HG02943 (cell line): ENCODE measurements around the gene LRP3.
"Not testable (repeated sequence)": the region's sequence is repeated elsewhere in the genome, so short reads cannot be mapped to it uniquely, and the experiment has no call there.

Experiments
- ATAC-seq: cut with Tn5 transposase; IDR thresholded peaks from one replicate; pipeline ENCODE4 v1.9.1; 2021; ENCODE audit warnings: mild to moderate bottlenecking, low read depth, moderate library complexity; ENCODE audit not compliant: unreplicated experiment

The LRP3 gene

DNA sequence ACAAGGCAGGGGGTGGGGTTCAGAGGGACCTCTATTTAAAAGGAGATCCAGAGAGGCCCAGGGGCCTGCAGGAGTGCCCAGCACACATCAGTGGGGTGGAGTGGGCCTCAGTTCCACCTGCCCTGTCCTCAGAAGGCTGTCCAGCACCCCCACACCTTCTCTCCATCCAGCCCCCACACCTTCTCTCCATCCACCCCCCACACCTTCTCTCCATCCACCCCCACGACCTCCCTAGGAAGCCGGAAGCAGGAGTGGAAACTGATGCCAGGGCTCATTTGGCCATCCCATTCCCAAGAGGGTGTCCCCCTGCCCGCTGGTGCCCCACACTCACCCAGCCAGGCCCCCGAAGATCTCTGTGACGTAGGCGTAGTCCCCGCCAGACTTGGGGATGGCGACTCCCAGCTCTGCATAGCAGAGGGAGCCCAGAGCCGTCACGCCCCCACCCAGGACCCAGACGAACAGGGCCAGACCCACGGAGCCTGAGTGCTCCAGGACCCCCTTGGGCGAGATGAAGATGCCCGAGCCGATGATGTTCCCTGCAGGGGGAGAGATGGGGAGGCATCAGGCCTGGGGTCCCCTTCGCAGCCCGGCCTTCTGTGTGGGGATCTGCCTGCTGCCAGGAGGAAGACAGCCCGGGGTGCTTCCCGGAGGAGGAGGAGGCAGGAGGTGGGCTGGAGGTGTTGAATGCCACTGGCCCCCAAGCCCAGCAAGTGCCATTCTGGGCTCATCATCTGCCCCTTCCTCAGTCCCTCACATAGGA lies 21.5 kb downstream of the LRP3 start:
- ATAC-seq: no peak

DNA sequence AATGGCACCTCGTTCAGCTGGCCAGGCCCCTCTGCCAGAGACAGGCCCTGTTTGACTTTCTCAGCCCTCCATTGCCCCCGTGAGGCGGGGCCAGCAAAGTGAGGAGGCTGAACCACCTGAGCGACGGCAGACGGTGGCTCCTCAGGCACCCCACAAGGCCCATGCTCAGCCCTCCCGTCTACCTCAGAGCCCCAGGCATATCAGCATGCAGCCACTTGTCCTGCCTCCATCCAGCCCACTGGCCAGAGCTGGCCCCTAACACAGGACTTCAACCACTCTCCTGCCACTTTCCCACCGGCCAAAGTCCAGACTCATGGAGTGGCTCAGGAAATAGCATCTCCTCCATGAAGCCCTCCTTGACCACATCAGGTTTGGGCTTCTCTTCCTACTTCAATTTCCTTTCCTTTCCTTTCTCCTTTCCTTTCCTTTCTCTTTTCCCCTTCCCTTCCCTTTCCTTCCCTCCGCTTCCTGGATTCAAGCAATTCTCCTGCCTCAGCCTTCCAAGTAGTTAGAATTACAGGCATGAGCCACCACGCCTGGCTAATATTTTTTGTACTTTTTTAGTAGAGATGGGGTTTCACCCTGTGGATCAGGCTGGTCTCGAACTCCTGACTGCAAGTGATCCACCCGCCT lies 22.2 kb downstream of the LRP3 start:
- ATAC-seq: no peak

DNA sequence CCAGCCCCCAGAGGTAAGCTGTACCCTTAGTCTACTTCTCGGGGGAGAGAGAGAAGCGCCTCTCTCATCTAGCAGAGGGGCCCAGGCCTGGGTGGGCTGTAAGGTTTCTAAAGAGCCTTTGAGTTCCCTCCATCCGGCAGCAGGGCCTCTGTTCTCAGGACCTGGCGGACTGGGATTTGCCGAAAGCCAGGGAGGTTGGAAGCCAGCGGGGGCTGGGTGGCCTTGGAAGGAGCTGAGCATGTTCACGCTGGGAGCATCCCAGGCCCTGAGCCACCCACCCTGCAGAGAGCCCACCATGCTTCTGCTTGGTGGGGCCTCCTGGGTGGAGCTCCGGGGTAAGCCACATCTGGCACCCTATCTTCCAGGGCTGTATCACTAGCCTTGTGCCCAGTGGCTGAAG lies 23.8 kb downstream of the LRP3 start:
- ATAC-seq: no peak

DNA sequence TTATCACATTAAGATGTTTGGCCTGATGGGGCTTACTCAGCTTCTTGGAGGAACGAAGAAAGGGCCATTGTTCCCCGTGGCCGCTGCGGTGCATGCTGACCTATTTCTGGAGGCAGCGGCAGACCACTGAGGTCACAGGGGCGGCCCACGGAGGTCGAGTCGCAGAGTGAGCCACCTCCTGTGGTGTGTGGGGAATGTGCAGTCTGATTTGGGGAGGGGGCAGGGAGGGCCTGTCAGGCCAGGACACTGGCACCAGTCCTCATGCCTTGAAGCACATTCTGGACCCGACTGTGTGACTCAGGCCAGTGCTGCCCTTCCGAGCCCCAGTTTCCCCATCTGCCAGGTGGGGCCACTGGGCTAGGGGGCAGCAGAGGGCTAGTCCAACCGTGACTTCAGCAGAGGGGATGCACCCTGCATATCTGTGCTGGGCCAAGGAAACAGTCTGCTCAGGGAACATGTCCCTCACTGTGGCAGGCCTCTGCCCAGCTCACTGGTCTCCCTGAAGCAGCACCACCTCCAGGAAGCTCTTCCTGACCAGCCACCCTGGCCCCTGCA lies 25.2 kb downstream of the LRP3 start:
- no peak for ATAC-seq

DNA sequence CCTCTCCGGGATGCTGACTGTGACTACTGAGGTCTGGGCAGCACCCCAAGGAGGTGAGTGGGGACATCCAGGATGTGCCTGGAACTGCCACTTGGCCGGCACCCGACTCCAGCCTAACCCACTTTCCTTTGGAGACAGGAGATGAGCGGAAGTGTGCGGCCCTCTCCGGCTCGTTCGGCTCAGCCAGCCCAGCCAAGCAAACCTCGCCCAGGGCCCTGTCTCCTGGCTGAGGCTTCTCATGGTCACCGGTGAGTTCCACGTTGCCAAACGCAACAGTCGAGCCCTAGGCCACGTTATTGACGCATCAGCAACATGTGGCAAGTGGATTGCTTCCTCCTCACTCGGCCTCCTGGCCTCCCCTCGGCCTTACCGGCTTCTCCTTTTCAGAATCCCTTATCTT lies 26.0 kb downstream of the LRP3 start:
- no peak for ATAC-seq

DNA sequence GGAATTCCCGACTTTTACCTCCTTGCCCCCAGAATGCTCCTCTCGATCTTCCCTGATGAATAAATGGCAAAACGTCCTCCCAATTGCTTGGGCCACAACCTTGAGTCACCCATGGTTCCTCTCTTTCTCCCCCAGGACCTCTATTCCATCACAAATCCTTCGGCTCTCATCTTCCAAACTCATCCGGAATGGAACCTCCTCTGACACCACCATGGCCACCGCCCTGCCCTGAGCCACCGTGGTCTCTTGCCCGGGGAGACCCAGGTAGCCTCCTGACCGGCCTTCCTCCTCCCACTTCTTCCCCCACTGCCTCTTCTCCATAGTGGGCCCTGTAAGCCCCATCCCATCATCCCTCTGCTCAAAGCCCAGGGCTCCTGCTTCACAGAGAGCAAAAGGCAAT lies 26.6 kb downstream of the LRP3 start:
- no peak for ATAC-seq

DNA sequence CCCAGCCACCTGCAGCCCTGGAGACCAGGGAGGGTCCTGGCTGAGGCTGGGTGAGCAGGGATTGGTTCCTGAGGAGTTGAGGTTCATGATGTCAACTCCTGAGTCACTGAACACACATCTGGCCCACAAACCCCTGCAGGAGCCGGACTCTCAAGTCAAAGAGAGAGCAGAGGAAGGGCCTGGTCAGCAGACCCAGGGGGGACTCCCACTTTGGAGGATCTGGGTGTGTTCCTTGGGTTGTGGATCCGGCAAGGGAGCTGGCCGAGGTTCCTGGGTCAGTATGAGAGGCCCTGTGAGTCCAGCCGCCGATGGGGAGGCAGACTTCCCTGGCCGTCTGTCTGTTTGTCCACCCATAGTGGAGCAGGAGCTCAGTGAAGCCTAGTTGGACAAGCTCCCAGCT lies 27.5 kb downstream of the LRP3 start:
- ATAC-seq: no peak

DNA sequence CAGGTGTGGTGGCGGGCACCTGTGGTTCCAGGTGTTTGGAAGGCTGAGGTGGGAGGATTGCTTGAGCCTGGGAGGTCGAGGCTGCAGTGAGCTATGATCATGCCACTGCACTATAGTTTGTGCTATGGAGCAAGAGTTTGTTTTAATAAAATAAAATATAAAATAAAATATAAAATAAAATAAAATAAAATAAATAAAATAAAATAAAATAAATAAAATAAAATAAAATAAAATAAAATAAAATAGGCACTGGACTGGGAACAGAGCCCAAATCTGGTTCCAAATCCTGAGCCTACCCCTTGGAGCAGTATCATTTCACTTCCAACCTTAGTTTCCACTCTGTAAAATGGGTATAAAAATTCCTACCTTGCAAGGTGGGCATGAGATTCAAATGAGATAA lies 28.1 kb downstream of the LRP3 start:
- ATAC-seq: not testable (repeated sequence)

DNA sequence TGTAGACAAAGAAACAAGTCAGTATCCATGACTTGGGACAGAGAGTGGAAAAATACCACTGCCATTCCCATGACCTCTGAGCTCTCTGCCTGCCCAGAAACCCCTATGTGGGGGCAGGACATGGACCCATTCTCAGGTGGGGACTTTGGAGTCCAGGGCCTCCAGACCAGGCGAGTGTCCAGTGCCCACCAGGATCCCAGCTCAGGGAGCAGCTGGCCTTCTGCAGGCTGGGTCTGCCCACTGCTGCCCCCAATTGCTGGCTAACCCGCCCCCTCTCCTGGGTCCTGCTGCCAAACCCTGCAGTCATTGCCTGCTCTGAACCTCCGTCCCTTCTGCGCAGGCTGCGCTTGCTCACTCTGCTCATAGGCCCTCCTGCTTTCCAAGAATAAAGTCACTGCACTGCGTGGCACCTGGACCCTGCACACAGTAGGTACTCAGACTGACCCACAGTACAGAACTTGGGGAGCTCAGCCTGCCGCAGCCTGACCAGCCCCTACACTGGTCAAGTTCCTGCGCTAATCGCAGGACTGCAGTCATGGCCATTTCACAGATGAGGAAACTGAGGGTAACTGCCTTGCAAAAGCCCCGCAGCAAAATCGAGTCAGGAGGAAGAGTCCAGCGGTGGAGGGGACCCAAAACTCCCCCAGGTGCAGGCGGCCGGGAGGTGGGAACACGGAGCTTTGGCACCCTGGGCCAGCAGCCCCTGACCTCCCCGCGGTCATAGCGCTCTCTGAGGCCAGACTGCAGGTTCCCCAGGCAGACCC lies 30.7 kb downstream of the LRP3 start:
- ATAC-seq: no peak

DNA sequence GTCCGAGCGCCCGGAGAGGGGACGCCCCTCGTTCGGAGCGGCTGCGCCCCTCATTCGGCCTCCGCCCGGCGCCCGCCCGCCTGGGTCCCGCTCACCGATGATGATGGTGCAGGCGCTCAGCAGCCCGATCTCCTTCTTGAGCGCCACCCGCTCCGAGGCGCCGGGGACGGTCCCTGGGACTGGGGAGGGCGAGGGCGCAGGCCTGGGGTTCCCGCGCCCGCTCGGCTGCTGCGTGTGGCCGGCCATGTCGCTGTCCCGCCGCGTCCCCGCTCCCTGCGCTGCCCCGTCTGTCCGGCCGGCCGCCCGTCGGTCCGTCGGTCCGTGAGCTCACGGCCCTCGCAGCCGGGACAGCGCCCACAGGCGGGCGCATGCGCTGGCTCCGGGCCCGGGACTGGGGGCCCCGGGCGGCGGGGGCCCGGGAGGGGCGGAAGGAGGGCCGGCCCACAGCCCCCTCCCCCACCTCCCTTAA lies 31.4 kb downstream of the LRP3 start, which contains the start of gene SLC7A10:
SLC7A10 (minus strand) TSS at position 393 of the 469 bp plus-strand sequence; CDS start at position 246, 147 bp downstream.
- ATAC-seq: no peak

DNA sequence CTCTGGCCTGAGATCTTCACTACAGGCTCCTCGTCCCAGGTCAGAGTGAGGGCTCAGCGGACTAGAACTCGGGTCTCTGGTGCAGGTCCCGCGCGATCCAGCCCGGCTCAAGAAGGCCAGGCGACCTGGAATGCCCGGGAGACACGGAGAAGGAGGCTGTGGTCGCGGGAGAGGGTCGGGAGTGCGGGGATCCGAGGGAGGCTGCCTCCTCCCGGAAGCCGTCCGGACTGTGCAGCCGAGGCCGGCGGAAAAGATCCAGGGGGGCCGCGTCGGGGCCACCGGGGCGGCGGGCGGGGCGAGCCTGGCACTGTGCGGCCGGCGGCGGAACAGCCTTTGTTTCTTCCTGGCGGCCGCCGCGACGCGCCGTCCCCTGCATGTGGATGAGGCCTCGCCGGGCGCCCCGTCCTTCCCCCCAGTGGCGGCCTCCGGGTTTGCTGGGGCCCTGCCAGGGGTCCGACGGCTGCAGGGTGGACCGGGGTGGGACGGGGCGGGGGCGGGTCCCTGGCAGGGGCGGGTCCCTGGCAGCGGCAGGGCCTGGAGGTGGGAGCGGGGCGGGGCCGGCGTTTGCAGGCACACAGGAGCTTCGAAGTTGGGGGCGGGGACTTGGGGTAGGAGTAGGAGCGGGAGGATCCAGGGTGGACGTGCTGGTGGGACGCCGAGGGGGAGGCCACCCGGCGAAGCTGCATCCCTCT lies 32.6 kb downstream of the LRP3 start:
- ATAC-seq: no peak

DNA sequence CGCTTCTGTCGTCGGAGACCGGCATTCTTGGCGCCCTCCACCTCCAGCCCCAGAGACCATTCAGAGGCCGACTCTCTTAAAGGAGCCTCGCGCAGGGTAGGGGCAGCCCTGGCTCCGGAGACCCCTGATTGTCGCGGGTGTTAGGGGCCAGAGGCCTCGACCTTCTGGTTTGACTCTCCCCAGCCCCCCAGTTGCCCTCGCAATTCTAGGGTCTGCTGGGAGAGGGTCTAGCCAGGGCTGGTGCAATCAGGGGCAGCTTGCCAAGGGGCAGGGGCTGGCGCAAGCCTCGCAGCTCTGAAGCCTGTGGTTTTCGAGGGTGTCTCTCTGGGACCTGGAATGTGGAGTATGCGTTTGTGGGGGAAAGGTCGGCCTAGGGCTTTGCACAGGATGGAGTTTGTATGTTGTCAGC lies 33.1 kb downstream of the LRP3 start:
- ATAC-seq: no peak

DNA sequence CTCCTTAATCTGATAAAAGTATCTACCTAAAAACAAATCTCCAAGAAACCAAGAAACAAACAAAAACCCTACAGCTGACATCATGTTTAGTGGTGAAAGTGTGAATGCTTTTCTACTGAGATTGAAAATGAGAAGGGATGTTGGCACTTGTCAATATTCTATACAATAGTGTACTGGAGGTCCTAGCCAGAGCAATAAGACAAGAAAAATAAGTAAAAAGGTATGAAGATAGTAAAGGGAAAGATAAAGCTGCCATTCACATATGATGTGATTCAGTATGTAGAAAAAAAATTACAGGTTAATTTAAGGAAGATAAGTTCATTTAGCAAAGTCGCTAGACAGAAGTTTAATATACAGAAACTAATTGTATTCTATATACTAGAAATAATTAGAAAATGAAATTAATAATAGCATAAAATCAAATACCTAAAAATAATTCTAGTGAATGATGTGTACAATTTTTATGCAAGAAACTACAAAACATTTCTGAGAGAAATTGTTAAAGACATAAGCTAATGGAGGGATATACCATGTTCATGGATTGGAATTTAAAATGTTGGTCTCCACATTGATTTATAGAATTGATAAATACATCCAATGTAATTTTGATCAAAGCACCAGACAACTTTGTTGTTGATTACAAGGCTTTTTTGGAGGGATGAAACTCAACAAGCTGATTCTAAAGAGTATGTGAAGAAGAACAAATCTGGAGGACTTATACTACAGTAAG lies 33.9 kb downstream of the LRP3 start:
- no peak for ATAC-seq

DNA sequence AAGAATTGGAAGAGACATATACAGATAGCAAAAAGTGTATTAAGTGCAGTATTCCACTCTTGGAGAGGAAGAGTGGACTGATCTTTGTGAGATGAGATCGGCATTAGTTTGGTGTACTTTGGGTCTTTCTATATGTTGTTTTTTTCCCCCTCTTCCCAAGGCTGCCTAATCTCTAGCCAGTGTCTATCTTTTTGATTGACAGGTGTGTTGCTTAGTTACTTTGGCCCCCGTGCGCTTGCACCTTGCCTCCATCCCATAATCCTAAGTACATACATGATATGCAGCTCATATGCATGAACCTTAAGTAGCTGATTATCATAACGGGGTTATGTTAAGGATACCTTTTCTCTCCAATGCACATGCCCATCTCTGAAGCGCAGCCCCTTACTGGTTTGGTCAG lies 35.8 kb downstream of the LRP3 start:
- no peak for ATAC-seq

DNA sequence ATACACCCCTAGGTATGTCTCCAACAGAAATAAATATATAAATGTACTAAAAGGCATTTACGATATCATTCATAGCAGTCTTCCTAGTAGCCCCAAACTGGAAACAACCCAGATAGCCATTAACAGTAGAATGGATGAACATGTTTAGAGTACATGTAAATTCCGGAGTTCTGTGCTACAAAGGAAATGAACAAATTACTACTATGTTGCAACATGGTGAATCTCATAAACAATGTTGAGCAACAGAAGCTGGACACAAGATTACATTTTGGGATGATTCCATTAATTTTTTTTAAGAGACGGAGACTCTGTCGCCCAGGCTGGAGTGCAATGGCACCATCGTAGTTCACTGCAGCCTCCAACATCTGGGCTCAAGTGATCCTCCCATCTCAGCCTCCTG lies 37.4 kb downstream of the LRP3 start:
- no peak for ATAC-seq

DNA sequence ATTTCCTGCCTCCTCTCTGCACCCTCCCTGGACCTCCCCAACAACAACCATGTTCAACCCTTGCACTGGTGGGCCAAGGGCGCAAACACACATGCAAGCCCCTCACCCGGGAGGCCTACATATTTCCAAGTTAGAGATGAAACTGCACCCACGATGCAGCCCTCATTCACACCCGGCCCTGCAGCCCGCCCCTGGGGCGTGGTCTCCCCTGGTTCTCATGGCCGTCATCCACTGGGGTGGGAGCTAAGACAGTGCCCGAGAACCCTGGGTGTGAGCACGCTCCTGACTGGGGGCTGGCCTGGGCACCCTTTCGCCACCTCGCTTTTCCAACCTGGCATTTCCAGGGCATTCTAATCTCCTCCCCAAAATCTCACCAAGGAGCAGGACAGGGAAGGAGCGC lies 38.5 kb downstream of the LRP3 start:
- ATAC-seq: no peak

DNA sequence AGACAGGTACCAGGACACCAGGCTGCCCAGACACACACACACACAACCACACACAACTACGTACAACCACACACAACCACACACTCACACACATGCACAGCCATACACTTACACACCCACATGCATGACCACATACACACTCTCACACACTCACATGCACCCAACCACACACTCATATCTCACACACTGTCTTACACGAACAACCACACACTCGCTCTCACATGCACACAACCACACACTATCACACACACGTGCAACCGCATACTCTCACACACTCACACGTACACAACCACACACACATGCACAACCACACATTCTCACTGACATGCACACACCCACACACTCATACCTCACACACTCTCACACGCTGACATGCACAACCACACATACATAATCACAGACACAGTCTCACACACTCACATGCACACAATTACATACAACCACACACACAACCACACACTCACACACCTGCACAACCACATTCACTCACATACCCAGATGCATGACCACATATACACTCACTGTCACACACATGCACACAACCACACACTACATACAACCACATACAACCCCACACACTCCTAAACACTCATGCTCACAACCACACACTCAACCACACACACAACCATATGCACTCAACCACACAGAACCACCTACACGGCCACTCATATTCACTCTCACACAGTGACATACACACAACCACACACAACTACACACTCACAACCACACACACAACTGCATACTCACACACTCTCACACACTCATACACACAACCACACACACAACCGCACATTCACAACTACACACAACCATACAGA lies 39.1 kb downstream of the LRP3 start:
- ATAC-seq: no peak

DNA sequence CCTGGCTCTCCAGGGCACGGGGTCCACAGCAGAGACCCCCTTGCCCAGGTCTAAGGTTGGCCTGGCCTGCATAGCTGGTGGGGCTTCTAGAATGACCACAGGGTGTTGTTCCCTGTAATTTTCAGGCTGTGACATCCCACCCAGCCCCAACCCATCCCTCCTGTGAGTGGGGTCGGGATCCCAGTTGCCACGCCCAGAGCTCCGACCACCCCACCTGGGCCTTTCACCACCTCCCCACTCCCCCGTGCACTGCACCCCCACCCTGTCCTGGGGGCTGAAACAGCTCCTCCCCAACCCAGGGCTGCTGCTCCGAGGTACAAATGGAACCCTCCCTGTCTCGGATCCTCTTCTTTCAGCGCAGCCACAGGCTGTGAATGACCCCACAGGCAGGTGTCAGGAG lies 40.0 kb downstream of the LRP3 start:
- ATAC-seq: no peak

DNA sequence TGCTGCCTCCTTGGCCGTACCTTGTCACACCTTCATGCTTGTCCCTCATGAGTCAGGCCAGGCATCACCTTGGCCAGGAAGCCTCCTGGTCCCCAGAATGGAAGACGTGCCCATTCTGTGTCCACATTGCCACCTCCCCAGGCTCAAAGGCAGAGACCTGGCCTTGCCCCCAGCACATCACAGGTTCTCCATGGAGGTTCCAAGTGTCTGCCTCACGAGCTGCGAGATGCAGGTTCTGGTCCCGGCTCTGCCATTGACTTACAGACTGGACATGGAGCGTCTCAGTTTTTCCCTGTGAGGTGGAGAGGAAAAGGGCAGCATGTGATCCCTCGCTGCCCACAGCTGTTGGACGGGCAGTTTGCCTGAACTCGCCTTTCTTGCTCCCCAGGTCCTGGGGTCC lies 40.6 kb downstream of the LRP3 start:
- ATAC-seq: no peak
